Renal pelvis (tissue), 4 donors: ENCODE results near the gene PRKAR2B. TPM values are rescaled to one million over a fixed set of nuclear protein-coding genes. Genes with fewer than 3 reads are reported as not detected.
"Not testable (repeated sequence)": the region's sequence is repeated elsewhere in the genome, so short reads cannot be mapped to it uniquely, and the experiment has no call there.

ENCODE experiments used
- DNase-seq: peaks from one replicate; pipeline ENCODE4 v3.0.0-alpha.2; 2013
- polyA plus RNA-seq, 3 donors: library from polyadenylated mRNA; unstranded; fragments of 120-200 nt; gene quantifications; one replicate each; pipeline ENCODE4 v1.2.1, GENCODE V29; 2013; ENCODE audit not compliant: insufficient read length in 3 of 3

The PRKAR2B gene
- polyA plus RNA-seq, 3 donors, result 33.3 to 38.0 (median 37.4) TPM

- DNase-seq, result no peak
Observed at GRCh38 chr7:107111196-107111595, 66.7 kb downstream of the PRKAR2B start.

GRCh38 chr7:107113866-107114265, 69.4 kb downstream of the PRKAR2B start:
- no peak for DNase-seq

- no peak for DNase-seq
Observed at GRCh38 chr7:107115114-107115513, 70.6 kb downstream of the PRKAR2B start.

GRCh38 chr7:107115762-107116540, 71.4 kb downstream of the PRKAR2B start:
- DNase-seq, result no peak

GRCh38 chr7:107118109-107118900, 73.8 kb downstream of the PRKAR2B start:
- DNase-seq, result no peak

- DNase-seq, result no peak
Observed at GRCh38 chr7:107119376-107120105, 75.0 kb downstream of the PRKAR2B start.

- no peak for DNase-seq
Observed at GRCh38 chr7:107122486-107122911, 78.0 kb downstream of the PRKAR2B start.

GRCh38 chr7:107123392-107123791, 78.9 kb downstream of the PRKAR2B start:
- no peak for DNase-seq

- no peak for DNase-seq
Observed at GRCh38 chr7:107125475-107125874, 81.0 kb downstream of the PRKAR2B start.

GRCh38 chr7:107128217-107128616, 83.7 kb downstream of the PRKAR2B start:
- no peak for DNase-seq

GRCh38 chr7:107128748-107129147, 84.2 kb downstream of the PRKAR2B start:
- no peak for DNase-seq

GRCh38 chr7:107130487-107131220, 86.1 kb downstream of the PRKAR2B start:
- DNase-seq, result no peak

- DNase-seq, result no peak
Observed at GRCh38 chr7:107133396-107133795, 88.9 kb downstream of the PRKAR2B start.

GRCh38 chr7:107138696-107139420, 94.4 kb downstream of the PRKAR2B start:
- no peak for DNase-seq

- DNase-seq, result not testable (repeated sequence)
Observed at GRCh38 chr7:107143875-107144274, 99.4 kb downstream of the PRKAR2B start.

GRCh38 chr7:107145067-107145838, 100.7 kb downstream of the PRKAR2B start:
- no peak for DNase-seq

GRCh38 chr7:107147464-107148393, 103.2 kb downstream of the PRKAR2B start:
- DNase-seq, result no peak

- no peak for DNase-seq
Observed at GRCh38 chr7:107148721-107149120, 104.2 kb downstream of the PRKAR2B start.

- no peak for DNase-seq
Observed at GRCh38 chr7:107149863-107150262, 105.4 kb downstream of the PRKAR2B start.
